Activated effector memory CD4-positive, alpha-beta T cell treated with Interleukin-2 at 50 U/mL for 16 hours (primary cell): ENCODE results near the gene DEAF1.
"Not testable (repeated sequence)": the region's sequence is repeated elsewhere in the genome, so short reads cannot be mapped to it uniquely, and the experiment has no call there.

Experiments used
- DNase-seq: peaks from one replicate; pipeline ENCODE4 v3.0.0-alpha.2; 2020

Gene DEAF1

DNA sequence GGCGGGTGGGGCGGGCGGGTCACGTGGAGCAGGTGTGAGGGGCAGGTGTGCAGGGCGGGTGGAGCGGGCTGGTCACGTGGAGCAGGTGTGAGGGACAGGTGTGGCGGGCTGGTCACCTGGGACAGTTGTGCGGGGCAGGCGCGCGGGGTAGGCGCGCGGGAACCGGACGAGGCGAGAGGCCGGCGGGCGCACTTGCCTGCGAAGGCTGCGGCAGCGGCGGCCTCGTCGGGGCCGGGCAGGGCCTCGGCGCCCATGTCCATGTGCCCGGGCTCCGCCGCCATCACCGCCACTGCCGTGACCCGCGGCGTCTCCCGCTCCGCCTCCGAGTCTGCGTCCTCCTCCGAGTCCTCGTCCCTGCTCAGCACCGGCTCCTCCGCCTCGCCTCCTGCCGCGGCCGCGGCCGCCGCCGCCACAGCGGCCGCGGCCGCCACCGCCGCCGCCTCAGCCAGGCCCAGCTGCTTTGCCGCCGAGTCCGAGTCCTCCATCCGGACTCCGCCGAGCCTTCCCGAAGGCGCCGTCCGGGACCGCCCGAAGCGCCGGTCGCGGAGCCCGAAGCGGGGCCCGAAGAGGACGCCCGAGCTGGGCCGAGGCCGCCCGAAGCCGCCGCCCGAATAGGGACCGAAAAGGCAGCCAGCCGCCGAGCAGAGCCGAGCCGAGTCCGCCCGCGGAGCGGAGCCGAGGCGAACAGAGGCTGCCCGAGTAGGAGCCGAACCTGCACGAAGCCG lies at the start of gene DEAF1:
Gene DEAF1 (minus strand): TSS at position 660 of the 725 bp plus-strand sequence. CDS start 175 bp downstream, at position 485.
- peak; percentile 98 for DNase-seq

DNA sequence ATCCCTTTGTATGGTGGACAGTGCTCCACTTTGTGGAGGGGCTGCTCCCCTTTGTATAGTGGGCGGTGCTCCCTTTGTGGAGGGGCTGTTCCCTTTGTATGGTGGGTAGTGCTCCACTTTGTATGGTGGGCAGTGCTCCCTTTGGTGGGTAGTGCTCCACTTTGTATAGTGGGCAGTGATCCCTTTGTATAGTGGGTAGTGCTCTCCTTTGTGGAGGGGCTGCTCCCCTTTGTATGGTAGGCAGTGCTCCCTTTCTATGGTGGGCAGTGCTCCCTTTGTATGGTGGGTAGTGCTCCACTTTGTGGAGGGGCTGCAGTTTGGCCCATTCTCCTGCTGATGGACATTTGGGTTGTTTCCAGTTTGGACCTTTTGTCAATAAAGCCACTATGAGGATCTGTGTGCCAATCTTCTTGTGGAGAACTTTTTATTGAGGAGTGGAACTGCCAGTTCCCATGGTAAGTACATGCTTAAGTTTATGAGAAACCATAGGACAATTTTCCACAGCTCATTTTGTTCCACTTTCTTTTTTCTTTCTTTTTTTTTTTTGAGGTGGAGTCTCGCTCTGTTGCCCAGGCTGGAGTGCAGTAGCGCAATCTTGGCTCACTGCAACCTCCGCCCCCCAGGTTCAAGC lies 47.7 kb upstream of the DEAF1 start:
- DNase-seq = no peak

GRCh38 chr11:742156-742546 lies 47.1 kb upstream of the DEAF1 start:
- no peak for DNase-seq

GRCh38 chr11:737899-738298 lies 42.9 kb upstream of the DEAF1 start:
- DNase-seq = not testable (repeated sequence)

DNA sequence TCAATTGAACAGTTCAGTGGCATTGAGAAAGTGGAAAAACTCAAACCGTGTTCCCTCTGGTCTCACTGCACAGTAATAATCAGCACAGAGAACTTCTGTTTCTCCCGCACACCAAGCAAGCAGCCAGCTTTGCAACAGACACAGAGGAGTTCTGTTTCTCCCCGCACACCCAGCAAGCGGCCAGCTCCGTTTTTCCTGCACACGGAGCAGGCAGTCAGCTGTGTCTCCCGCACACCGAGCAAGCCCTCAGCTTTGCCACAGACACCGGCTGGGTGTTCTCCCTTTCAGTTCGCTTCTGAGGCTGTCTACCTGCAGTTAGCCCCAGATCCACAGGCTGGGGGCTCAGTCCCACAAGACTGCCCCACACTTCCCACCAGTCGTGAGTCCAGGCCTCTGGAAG lies 42.3 kb upstream of the DEAF1 start:
- DNase-seq = no peak

DNA sequence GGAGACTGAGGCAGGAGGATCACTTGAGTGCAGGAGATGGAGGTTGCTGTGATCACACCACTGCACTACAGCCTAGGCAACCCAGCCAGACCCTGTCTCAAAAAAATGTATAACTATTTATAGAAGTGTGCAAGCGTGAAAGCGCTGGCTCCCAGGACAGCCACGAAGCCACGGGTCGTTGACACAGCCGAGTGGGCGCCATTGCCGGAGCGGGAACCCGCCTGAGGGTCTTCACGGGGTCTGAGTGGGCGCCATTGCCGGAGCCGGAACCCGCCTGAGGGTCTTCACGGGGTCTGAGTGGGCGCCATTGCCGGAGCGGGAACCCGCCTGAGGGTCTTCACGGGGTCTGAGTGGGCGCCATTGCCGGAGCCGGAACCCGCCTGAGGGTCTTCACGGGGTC lies 39.5 kb upstream of the DEAF1 start:
- not testable (repeated sequence) for DNase-seq

DNA sequence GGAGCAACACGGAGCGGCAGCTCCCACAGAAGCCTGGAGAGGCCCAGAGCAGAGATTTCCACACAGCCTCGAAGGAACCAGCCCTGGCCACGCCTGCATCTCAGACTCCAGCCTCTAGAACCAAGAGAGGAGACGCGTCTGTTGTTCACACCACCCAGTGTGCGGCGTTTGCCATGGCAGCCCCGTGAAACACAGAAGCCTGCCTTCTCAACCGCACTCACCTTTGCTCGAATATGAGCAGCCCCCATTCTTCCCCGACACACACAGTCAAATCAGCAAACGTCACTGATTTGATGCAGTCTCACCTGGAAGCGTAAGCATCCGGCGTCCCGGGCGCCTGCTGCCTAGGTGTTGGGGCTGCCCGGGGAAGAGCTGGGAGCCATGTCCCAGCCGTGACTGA lies 38.0 kb upstream of the DEAF1 start:
- DNase-seq = no peak

- DNase-seq = no peak
These were observed 34.6 kb upstream of the DEAF1 start for GRCh38 chr11:729492-730074.

DNA sequence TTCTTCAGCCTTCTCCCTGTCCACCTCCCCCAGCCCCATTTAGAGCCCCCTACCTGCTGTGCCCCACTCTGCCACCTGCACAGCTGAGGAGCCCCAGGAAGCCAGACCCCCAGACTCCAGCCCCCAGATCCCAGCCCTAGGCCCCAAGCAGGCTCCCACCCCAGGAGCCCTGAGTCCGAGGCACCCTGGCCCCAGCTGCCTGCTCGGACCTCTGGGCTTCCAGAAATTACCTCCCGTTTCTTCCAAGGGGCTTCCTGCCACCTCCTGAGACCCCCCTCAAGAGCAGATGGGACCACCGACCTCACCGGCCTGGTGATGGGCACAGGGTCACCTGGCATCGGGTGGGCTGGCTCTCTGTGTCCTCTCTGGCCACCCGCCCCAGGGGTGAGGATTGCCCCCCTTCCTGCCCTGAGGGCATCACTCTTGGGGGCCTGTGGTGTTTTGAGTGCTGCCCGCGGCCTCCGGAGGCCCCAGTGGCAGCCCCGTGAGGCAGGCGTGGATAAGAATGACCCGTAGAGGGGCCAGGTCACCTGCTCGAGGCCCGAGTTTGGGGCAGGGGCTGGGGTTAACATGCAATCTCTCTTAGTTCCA lies 34.0 kb upstream of the DEAF1 start:
- DNase-seq = no peak

- peak; percentile 73 for DNase-seq
These were observed 33.1 kb upstream of the DEAF1 start for GRCh38 chr11:727859-728748.

GRCh38 chr11:727281-727701 lies 32.3 kb upstream of the DEAF1 start:
- no peak for DNase-seq

DNA sequence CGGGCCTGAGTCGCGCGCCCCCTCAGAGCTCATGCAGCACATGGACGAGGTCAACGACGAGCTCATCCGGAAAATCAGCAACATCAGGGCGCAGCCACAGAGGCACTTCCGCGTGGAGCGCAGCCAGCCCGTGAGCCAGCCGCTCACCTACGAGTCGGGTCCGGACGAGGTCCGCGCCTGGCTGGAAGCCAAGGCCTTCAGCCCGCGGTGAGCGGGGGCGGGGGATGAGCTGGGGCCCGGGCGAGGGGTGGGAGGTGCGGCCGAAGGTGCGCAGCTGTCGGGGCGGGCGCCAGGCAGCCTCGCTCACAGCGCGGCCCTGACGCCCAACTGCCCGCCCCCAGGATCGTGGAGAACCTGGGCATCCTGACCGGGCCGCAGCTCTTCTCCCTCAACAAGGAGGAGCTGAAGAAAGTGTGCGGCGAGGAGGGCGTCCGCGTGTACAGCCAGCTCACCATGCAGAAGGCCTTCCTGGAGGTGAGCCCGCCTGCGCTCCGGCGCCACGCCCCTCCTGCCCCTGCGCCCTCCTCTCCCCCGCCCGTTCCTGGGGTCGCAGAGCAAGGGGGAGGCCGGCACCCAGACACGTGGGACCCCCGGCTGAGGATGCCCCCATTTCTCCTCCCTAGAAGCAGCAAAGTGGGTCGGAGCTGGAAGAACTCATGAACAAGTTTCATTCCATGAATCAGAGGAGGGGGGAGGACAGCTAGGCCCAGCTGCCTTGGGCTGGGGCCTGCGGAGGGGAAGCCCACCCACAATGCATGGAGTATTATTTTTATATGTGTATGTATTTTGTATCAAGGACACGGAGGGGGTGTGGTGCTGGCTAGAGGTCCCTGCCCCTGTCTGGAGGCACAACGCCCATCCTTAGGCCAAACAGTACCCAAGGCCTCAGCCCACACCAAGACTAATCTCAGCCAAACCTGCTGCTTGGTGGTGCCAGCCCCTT lies 31.5 kb upstream of the DEAF1 start:
- peak; percentile 46 for DNase-seq

DNA sequence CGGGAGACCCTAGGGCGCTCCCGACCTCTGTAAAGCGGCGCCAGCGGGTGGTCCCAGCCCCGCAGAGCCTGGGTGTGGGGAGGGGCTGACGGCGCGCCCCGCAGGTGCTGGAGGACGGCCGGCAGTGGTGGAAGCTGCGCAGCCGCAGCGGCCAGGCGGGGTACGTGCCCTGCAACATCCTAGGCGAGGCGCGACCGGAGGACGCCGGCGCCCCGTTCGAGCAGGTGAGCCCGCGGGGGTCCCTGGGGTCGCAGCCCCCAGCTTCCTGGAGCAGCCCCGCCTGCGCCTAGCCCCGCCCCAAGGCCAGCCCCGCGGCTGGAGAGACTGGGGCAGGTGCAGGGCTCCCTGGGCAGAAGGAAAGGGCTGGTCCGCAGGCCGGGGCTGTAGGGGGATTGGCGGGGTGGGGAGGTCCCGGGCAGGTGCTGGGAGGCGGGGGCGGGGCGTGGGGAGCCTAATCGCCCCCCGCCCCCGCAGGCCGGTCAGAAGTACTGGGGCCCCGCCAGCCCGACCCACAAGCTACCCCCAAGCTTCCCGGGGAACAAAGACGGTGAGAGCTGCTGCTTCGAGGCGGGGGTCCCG lies 30.7 kb upstream of the DEAF1 start:
- DNase-seq = no peak

DNA sequence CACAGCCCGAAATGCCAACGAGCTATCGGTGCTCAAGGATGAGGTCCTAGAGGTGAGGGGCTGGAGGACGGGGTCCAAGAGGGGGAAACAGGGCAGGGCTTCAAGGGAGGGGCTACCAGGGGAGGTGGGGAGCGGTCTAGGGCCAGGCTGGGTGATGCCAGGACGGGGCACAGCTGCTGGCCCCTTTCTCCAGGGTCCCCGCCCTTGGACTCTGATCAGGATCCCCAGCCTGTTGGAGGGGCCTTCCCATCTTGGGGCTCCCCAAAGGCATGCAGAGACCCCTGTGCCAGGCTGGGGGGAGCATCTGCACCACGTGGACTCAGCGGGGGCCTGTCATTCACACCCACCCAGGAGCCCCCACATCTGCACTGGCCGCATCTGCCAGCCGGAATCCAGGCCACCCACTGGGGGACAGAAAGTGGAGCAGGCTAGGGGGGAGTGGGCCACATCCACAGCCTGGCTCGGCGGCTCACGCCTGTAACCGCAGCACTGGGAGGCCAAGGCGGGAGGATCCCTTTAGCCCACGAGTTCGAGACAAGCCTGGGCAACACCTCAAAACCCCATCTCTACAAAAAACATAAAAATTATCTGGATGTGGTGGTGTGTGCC lies 29.9 kb upstream of the DEAF1 start:
- DNase-seq = no peak

DNA sequence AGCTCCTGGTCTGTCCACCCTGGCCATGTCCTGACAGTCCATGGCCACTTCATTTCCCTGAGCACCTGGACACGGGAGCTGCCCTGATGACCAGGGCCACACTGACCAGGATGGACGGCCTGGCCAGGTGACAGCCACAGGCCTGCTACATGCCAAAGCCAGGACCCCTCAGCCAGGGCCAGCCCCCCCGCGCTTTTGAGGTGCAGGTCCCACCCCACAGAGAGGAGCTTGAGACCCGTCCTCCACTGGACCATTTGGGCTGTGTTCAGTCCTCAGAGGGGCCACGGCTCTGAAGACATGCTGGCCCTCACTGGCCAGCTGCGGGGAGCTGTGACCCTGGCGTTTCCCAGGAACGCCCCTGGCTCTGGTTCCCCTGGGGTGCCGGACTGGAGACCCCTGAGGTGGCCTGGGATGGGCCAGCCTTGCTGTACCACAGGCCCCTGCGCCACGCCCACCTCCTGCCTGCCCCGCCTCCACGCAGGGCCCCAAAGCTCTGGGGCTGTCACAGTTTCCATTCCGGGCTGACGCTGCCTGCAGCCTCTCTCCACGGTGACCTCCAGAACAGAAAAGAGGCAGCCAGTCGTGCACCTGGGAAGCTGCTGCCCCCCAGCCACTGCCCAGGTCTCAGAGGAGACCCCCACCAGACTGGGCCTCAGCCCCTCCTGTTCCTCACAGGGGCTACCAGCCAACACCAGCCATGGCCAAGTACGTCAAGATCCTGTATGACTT lies 29.2 kb upstream of the DEAF1 start:
- no peak for DNase-seq

- DNase-seq = no peak
These were observed 28.3 kb upstream of the DEAF1 start for GRCh38 chr11:723120-723883.

GRCh38 chr11:722346-722811 lies 27.4 kb upstream of the DEAF1 start:
- no peak for DNase-seq

- DNase-seq = peak; percentile 48
These were observed 26.8 kb upstream of the DEAF1 start for GRCh38 chr11:721741-722345.

DNA sequence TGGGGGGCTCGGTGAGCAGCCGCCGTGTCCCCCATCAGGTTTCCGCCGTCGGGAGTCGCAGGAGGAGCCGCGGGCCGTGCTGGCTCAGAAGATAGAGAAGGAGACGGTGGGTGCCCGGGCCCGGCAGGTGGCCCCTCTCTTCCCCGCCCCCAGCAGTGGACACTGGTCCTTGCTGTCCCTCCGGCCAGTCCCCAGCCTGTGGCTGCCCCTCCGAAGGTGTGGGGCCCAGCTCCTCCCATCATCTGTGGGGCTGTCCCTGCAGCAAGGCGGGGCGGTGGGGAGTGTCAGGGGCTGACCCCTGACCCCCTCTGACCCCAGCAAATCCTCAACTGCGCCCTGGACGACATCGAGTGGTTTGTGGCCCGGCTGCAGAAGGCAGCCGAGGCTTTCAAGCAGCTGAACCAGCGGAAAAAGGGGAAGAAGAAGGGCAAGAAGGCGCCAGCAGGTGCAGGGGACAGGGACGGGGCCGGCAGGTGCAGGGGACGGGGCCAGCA lies 26.3 kb upstream of the DEAF1 start:
- no peak for DNase-seq
